ENCODE measurements around the gene ENAH. TPM values are rescaled to one million over a fixed set of nuclear protein-coding genes. Genes with fewer than 3 reads are reported as not detected.

The ENAH gene
- total RNA-seq, 6 experiments from 2014 or later: 9.0 to 33.2 (median 20.8) TPM

DNA sequence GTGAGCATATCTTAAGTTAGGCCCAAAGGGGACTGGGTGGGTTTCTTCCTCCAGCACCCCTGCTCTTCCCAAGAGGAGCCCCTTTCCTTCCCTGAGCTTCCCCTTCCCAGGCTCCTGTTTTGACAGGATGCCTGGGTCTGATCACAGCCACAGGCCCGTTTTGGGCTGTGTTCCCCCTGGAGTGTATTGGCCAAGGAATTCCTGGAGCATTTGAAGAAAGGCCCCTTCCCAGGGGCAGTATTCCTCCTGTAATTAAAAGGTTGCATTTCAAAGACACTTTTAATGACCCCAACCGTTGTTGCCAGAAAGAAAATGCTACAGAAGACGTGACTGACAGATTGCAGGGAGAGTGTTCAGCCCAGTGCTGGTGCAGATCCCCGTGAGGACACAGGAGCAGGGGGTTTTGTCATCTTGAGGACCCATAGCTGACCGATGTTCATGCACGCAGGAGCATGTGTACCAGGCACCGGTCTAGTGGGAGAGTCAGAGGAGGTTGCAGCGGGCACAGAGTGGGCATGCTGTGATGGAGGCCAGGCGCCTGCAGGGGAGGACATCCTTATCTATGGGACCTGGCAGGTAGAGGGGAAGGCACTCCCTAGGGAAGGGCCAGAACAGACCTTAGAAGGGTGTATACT is 205.8 kb downstream of the ENAH start:
- intact Hi-C loops (cut with DNase I): no loop called here
- Histone ChIP-seq H3K9me3 (no peaks in the 10 kb centered on the region), H3K27me3 (no peaks in the 10 kb centered on the region), H3K27ac (peak overlapping the region; percentile 31 to 82 (median 37)), H3K36me3 (no peaks in the 10 kb centered on the region), H3K4me1 (peaks cover 0 to 39% (median 18%) of the 10 kb centered on the region in 4 donors), H3K4me3 (no peak overlapping the region)
- no peak for TF ChIP-seq POLR2A (IDR thresholded peaks at IDR 0.05)
- TF ChIP-seq, protein P1, sequence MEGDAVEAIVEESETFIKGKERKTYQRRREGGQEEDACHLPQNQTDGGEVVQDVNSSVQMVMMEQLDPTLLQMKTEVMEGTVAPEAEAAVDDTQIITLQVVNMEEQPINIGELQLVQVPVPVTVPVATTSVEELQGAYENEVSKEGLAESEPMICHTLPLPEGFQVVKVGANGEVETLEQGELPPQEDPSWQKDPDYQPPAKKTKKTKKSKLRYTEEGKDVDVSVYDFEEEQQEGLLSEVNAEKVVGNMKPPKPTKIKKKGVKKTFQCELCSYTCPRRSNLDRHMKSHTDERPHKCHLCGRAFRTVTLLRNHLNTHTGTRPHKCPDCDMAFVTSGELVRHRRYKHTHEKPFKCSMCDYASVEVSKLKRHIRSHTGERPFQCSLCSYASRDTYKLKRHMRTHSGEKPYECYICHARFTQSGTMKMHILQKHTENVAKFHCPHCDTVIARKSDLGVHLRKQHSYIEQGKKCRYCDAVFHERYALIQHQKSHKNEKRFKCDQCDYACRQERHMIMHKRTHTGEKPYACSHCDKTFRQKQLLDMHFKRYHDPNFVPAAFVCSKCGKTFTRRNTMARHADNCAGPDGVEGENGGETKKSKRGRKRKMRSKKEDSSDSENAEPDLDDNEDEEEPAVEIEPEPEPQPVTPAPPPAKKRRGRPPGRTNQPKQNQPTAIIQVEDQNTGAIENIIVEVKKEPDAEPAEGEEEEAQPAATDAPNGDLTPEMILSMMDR (IDR thresholded peaks at IDR 0.05): no peak
- ATAC-seq (no peak), DNase-seq (peak in 1 of 3 donors; percentile 41)
- WGBS (ENCODE audit: insufficient coverage, low coverage, low lambda C conversion rate, missing lambda C conversion rate): 83% methylated on average over 4 of the region's 9 CpGs

DNA sequence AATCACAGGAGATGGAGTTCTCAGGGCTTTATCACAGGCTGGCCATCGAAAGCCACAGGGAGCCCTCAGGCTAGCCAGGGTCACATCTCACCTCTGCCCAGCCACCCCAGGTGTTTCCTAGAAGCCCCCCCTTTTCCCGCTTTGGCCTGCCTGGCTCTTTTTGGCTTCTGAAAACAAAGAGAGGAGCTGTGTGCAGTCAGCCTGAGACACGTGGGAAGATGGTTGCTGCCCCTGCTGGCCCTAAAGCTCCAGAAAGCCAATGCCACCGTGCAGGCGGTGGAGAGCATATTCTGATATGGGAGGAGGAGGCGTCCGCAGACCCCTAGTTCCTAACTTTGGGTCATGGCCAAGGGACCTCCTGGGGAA is 206.3 kb downstream of the ENAH start:
- WGBS (ENCODE audit: insufficient coverage, low coverage, low lambda C conversion rate, missing lambda C conversion rate): 40% methylated on average over 1 of the region's 7 CpGs
- H3K4me1 ChIP-seq: peaks cover 0 to 43% (median 20%) of the 10 kb centered on the region in 4 donors
- intact Hi-C loops (cut with DNase I): no loop called here
- H3K36me3 ChIP-seq: no peaks in the 10 kb centered on the region
- H3K27ac ChIP-seq: peak overlapping the region; percentile 37 to 82 (median 47)
- H3K27me3 ChIP-seq: no peaks in the 10 kb centered on the region
- DNase-seq: peak in 1 of 3 donors; percentile 42
- no peak overlapping the region for H3K4me3 ChIP-seq
- ATAC-seq: no peak
- no peak for TF ChIP-seq POLR2A (IDR thresholded peaks at IDR 0.05)
- TF ChIP-seq, protein P1 (IDR thresholded peaks at IDR 0.05): no peak
- H3K9me3 ChIP-seq: no peaks in the 10 kb centered on the region

DNA sequence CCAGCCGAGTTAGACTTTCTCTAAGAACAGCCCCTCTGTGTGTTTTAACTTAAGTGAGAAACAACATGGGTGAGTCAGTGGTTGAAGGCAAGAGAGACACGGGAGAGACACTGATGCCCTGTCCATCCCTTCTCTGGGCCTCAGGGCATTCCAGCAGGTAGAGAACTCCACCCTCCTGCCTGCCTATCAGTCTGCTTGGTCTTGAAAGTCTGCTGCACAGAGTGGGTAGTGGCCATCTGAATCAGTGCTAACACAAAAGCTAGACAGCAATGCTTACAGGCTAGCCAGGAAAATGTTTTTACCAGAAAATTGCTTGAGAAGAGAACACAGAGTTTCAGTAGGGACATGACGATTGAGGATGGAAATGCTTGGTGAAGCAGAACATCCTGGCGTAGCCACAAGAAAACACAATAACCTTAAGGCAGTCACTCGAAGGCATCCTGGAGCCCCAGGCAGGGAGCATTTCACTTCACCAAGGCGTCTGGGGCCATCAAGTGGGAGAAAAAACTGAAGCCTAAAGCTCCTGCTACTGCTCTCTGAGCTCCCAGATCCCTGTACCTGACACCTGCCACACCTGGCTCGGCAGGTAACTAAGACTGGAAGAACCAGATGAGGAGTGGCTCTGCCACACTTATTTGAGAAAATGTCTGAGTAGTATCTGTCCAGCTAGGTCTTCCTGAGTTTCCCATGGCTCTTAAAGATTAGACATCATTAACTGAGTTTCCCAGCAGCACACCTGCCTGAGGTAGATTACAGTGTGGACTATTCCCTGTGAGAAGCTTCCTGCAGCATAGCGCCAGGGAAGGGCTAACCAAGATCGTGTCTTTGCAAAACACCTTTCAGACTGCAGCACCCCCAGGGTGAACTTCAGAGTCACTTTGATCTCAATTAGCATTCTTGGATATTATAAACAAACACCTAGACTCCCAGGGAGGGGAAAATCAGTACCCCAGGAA is 207.0 kb downstream of the ENAH start:
- no peaks in the 10 kb centered on the region for H3K36me3 ChIP-seq
- no peak for TF ChIP-seq POLR2A (IDR thresholded peaks at IDR 0.05)
- TF ChIP-seq, protein P1 (IDR thresholded peaks at IDR 0.05): no peak
- ATAC-seq (no peak), DNase-seq (peak in 1 of 3 donors; percentile 39)
- no peaks in the 10 kb centered on the region for H3K27me3 ChIP-seq
- peaks cover 0 to 50% (median 22%) of the 10 kb centered on the region in 4 donors for H3K4me1 ChIP-seq
- peak overlapping the region; percentile 22 to 82 (median 70) for H3K27ac ChIP-seq
- no peak overlapping the region for H3K4me3 ChIP-seq
- intact Hi-C loops (cut with DNase I): no loop called here
- WGBS (ENCODE audit: insufficient coverage, low coverage, low lambda C conversion rate, missing lambda C conversion rate): 66% methylated on average over 6 of the region's 9 CpGs
- no peaks in the 10 kb centered on the region for H3K9me3 ChIP-seq

DNA sequence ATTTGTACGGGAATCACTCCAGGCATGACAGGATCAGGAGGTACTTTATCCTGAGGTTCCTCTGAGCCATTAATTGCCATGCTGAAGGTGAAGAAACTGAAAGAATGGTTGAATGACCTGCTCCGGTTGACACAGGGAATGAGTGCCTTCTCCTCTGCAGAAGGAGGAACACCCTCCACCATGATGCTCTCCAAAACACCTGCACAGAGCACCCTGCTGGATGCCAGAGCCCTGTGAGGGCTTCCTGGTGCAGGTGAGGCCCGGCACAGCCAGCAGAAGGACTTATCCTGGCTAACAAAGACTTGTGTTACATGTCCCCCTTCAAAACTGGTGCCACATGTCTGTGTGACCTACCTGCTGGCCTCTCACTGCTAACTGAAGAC is 210.8 kb downstream of the ENAH start:
- Histone ChIP-seq H3K9me3 (peaks cover 0 to 3% (median 0%) of the 10 kb centered on the region in 4 donors), H3K4me1 (peaks cover 0 to 61% (median 26%) of the 10 kb centered on the region in 4 donors), H3K27ac (peak overlapping the region; percentile 61 to 87 (median 76)), H3K36me3 (no peaks in the 10 kb centered on the region), H3K4me3 (no peak overlapping the region), H3K27me3 (no peaks in the 10 kb centered on the region)
- ATAC-seq: no peak
- no peak for DNase-seq
- intact Hi-C loops (cut with DNase I): no loop called here
- 33% methylated on average over 2 of the region's 3 CpGs for WGBS (ENCODE audit: insufficient coverage, low coverage, low lambda C conversion rate, missing lambda C conversion rate)
- TF ChIP-seq, protein P1 (IDR thresholded peaks at IDR 0.05): no peak
- no peak for TF ChIP-seq POLR2A (IDR thresholded peaks at IDR 0.05)
